NCI-H2171 treated with DMSO at 0.1 percent for 48 hours (cell line): ENCODE data around the gene E4F1.
A peak's percentile ranks its signal among the peaks of the same experiment; 100 is the strongest.
"Not testable (repeated sequence)": the region's sequence is repeated elsewhere in the genome, so short reads cannot be mapped to it uniquely, and the experiment has no call there.

Source experiments
- DNase-seq: peaks from one replicate; lab custom pipeline; 2025; lab: John Stamatoyannopoulos, UW

Gene E4F1

GRCh38 chr16:2189252-2189893 lies 34.0 kb upstream of the E4F1 start:
- DNase-seq = no peak

- DNase-seq = peak; percentile 28
These were observed 33.3 kb upstream of the E4F1 start for GRCh38 chr16:2190002-2190658.

GRCh38 chr16:2190659-2191445 lies 32.5 kb upstream of the E4F1 start:
- peak; percentile 78 for DNase-seq

- DNase-seq = no peak
These were observed 32.0 kb upstream of the E4F1 start for GRCh38 chr16:2191446-2191706.

GRCh38 chr16:2194166-2194834 lies 29.1 kb upstream of the E4F1 start:
- no peak for DNase-seq

- DNase-seq = peak; percentile 74
These were observed 28.5 kb upstream of the E4F1 start for GRCh38 chr16:2194852-2195321.

- DNase-seq = peak; percentile 28
These were observed 27.8 kb upstream of the E4F1 start for GRCh38 chr16:2195322-2196161.

GRCh38 chr16:2196162-2196980 lies 27.0 kb upstream of the E4F1 start, which contains the start of gene CASKIN1:
TSS of gene CASKIN1 (minus strand) at chr16:2196605. CDS start at chr16:2196432, 173 bp downstream.
- peak; percentile 21 for DNase-seq

GRCh38 chr16:2196981-2197511 lies 26.3 kb upstream of the E4F1 start:
- DNase-seq = no peak

- DNase-seq = no peak
These were observed 25.6 kb upstream of the E4F1 start for GRCh38 chr16:2197765-2198164.

- DNase-seq = no peak
These were observed 25.1 kb upstream of the E4F1 start for GRCh38 chr16:2198283-2198682.

GRCh38 chr16:2199095-2199494 lies 24.3 kb upstream of the E4F1 start:
- no peak for DNase-seq

GRCh38 chr16:2199621-2200139 lies 23.7 kb upstream of the E4F1 start:
- DNase-seq = no peak

- DNase-seq = no peak
These were observed 23.1 kb upstream of the E4F1 start for GRCh38 chr16:2200313-2200712.

- not testable (repeated sequence) for DNase-seq
These were observed 20.2 kb upstream of the E4F1 start for GRCh38 chr16:2203119-2203688.

GRCh38 chr16:2204416-2205103 lies 18.8 kb upstream of the E4F1 start:
- no peak for DNase-seq

- peak; percentile 82 for DNase-seq
These were observed 18.1 kb upstream of the E4F1 start, which contains the start of gene MLST8 for GRCh38 chr16:2205104-2205966. TSS of gene MLST8 (plus strand) at chr16:2205454. CDS start at chr16:2206086, 632 bp downstream.

GRCh38 chr16:2205967-2206313 lies 17.5 kb upstream of the E4F1 start:
- DNase-seq = no peak
